Stimulated activated naive CD8-positive, alpha-beta T cell treated with anti-CD3 and anti-CD28 coated beads, Interleukin-15, amount 100 ng/mL, for 72 hours (primary cell): Measurements from ENCODE around the gene VPS13D.
"Not testable (repeated sequence)": the region's sequence is repeated elsewhere in the genome, so short reads cannot be mapped to it uniquely, and the experiment has no call there.

Experiments
- ATAC-seq: fragments of 150-1000 bp; cut with Tn5 transposase; 2 replicates; pipeline ENCODE4 v1.10.0; 2021; ENCODE audit warnings: mild to moderate bottlenecking, moderate library complexity
- DNase-seq, 2 donors: peaks; one replicate each; pipeline ENCODE4 v3.0.0; 2021 to 2022
- H3K27ac Mint-ChIP-seq, 2 donors: one replicate each; pipeline ENCODE4 v1.8.0; 2022; ENCODE audit warnings: mild to moderate bottlenecking in 2 of 2, mixed read lengths in 2 of 2, moderate library complexity in 2 of 2
- H3K27me3 Mint-ChIP-seq: one replicate; pipeline ENCODE4 v1.8.0; 2022; ENCODE audit warnings: mixed read lengths
- H3K4me1 Mint-ChIP-seq: one replicate; pipeline ENCODE4 v1.8.0; 2022; ENCODE audit warnings: mild to moderate bottlenecking, mixed read lengths
- H3K4me3 Mint-ChIP-seq, 2 donors: one replicate each; pipeline ENCODE4 v1.8.0; 2022; ENCODE audit warnings: mild to moderate bottlenecking in 2 of 2, mixed read lengths in 2 of 2, moderate library complexity in 1 of 2
- H3K9me3 Mint-ChIP-seq, 2 donors: one replicate each; pipeline ENCODE4 v1.8.0; 2022; ENCODE audit warnings: mixed read lengths in 2 of 2

The VPS13D gene

DNA sequence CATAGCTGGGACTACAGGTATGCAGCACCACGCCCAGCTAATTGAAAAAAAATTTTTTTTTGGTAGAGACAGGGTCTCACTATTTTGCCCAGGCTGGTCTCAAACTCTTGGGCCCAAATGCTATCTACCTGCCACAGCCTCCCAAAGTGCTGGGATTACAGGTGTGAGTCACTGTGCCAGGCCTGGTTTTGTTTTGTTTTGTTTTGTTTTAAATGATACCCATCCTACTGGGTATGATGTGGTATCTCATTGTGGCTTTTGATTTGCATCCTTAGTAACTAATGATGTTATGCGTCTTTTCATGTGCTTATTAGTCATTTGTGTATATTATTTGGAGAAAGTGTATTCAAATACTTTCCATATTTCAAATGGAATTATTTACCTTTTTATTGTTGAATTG lies 142.3 kb downstream of the VPS13D start:
- H3K4me3 Mint-ChIP-seq: no peak overlapping the region

GRCh38 chr1:12372761-12373160 lies 142.9 kb downstream of the VPS13D start:
- DNase-seq (no peak), ATAC-seq (no peak)
- H3K9me3 Mint-ChIP-seq: no peaks in the 10 kb centered on the region
- H3K27me3 Mint-ChIP-seq: no peaks in the 10 kb centered on the region
- H3K27ac Mint-ChIP-seq: no peak overlapping the region
- no peak overlapping the region for H3K4me3 Mint-ChIP-seq
- H3K4me1 Mint-ChIP-seq: peaks cover 8% of the 10 kb centered on the region

More for the DNA sequence above, 142.3 kb downstream of the VPS13D start:
- Mint-ChIP-seq H3K4me1 (peaks cover 8% of the 10 kb centered on the region), H3K27me3 (no peaks in the 10 kb centered on the region), H3K9me3 (no peaks in the 10 kb centered on the region), H3K27ac (no peak overlapping the region)
- peak; percentile 69 for ATAC-seq
- no peak for DNase-seq

GRCh38 chr1:12375133-12375829 lies 145.5 kb downstream of the VPS13D start:
- no peak overlapping the region for H3K27ac Mint-ChIP-seq
- ATAC-seq: no peak

GRCh38 chr1:12376236-12377045 lies 146.6 kb downstream of the VPS13D start:
- H3K4me3 Mint-ChIP-seq: no peak overlapping the region
- peaks cover 8% of the 10 kb centered on the region for H3K4me1 Mint-ChIP-seq
- no peaks in the 10 kb centered on the region for H3K27me3 Mint-ChIP-seq
- no peak overlapping the region for H3K27ac Mint-ChIP-seq
- H3K9me3 Mint-ChIP-seq: no peaks in the 10 kb centered on the region
- no peak for ATAC-seq
- no peak for DNase-seq

More at GRCh38 chr1:12375133-12375829, 145.5 kb downstream of the VPS13D start:
- Mint-ChIP-seq H3K9me3 (no peaks in the 10 kb centered on the region), H3K27me3 (no peaks in the 10 kb centered on the region), H3K4me3 (no peak overlapping the region), H3K4me1 (peaks cover 8% of the 10 kb centered on the region)
- no peak for DNase-seq

DNA sequence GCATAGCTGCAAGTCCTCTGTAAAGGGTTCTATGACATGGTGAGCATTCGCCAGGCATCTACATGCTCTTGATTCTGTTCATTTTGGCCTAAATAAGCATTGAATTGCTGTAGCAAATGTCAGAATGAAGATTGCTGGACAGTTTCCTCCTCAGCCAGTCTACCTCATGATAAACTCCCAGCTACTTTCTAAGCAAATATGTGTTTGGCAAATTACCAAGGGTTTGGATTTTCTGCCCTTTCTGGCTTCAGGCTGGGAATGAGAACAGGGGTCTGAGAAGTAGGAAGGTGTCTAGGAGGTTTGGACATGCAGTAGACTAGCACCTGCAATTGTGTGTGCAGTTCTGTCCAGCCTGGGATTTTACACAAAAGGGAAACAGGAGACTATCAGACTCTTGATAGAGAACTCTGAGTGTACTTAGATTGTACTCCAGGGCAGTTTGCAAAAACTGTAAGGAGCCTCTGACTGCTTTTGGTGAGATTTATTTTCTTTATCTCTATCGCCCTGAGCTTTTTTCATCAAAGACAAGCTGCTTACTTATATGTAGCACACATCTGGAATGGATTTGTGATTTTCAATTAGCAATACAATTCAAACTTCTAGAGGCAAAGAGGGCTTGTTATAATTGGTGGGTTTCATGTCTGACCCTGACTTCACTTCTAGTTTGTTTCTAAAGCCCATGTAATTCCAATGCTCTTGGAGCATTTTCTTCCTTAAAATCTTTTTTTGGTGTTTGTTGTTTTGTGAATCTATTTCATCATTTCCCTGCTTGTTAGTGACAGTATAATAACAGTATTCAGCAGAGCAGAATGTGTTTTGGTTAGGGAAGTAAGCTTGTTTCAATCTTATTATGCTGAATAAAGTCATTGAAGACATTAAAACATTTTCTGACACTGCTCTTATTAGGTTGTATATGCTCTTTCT lies 150.8 kb downstream of the VPS13D start:
- Mint-ChIP-seq H3K4me1 (peaks cover 39% of the 10 kb centered on the region), H3K4me3 (no peak overlapping the region), H3K27me3 (no peaks in the 10 kb centered on the region), H3K27ac (no peak overlapping the region), H3K9me3 (no peaks in the 10 kb centered on the region)
- ATAC-seq: no peak
- no peak for DNase-seq

- Mint-ChIP-seq H3K27ac (no peak overlapping the region), H3K4me1 (peaks cover 46% of the 10 kb centered on the region), H3K4me3 (no peak overlapping the region), H3K27me3 (no peaks in the 10 kb centered on the region), H3K9me3 (peaks cover 15 to 17% of the 10 kb centered on the region in 2 donors)
- DNase-seq (no peak), ATAC-seq (no peak)
These were observed 153.2 kb downstream of the VPS13D start for GRCh38 chr1:12383001-12383400.

DNA sequence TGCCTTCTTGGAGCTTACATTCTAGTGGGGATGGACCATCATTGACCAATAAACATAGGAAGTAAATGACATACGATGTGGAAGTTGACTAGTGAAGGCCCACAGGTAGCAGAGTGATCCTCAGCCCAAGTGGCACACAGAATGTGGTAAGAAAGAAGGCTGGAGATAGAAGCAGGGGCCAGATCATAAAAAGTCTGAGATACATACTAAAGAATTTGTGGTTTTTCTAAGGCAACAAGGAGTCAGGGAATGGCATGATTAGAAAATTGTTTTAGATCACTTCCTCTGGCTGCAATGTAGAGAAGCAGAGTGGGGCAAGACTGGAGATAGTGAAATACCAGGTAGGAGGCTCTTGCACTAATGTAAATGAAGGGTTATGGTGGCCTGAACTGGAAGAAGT lies 154.0 kb downstream of the VPS13D start:
- no peak for DNase-seq
- Mint-ChIP-seq H3K4me1 (peaks cover 46% of the 10 kb centered on the region), H3K4me3 (no peak overlapping the region), H3K27me3 (no peaks in the 10 kb centered on the region), H3K27ac (peak overlapping the region in 1 of 2 donors; percentile 60), H3K9me3 (peaks cover 18 to 22% of the 10 kb centered on the region in 2 donors)
- ATAC-seq: no peak

DNA sequence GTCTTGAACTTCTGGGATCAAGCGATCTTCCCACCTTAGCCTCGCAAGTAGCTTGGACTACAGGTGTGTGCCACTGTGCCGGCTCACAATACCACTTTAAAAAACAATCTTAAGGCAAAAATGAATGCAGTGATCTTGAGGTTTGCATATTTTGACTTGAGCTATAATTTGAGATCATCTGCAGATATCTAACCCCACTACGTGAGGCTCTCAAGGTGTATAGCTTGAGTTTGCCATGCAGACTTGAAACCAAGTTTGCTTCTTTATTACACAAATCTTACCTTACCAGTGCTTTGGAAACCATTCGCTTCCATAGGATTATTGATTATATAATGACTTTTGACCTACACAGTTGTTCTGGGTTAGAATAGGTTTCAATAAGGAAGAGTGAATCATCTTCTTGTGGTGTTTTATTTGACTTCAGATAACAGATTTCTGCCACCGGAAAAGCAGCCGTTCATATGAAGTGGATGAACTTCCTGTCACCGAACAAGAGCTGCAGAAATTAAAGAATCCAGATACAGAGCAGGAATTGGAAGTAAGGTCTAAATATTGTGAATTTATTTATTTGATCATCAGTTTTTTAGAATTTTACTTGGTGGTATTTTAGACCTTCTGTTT lies 155.1 kb downstream of the VPS13D start:
- peak overlapping the region in 1 of 2 donors; percentile 49 for H3K27ac Mint-ChIP-seq
- no peaks in the 10 kb centered on the region for H3K27me3 Mint-ChIP-seq
- peaks cover 46% of the 10 kb centered on the region for H3K4me1 Mint-ChIP-seq
- ATAC-seq (peak; percentile 80), DNase-seq (peak in 1 of 2 donors; percentile 20)
- H3K9me3 Mint-ChIP-seq: peaks cover 18 to 22% of the 10 kb centered on the region in 2 donors
- peak overlapping the region; percentile 52 to 55 for H3K4me3 Mint-ChIP-seq

DNA sequence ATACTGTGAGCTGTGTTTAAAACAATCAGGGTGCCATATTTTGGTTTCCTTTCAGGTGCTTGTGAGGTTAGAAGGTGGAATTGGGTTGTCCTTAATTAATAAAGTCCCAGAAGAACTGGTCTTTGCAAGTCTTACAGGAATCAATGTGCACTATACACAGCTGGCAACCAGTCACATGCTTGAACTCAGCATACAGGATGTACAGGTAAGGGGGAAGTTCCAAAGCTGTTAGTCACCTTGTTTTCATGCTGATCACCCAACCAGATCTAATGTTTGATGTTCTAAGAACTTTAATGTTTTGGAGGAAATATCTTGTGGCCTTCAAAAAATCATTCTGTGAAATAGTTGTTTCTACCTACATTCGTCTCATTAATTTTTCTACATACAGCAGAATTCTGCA lies 156.3 kb downstream of the VPS13D start:
- DNase-seq: no peak
- Mint-ChIP-seq H3K27me3 (no peaks in the 10 kb centered on the region), H3K4me3 (peak overlapping the region; percentile 52 to 68), H3K4me1 (peaks cover 52% of the 10 kb centered on the region), H3K9me3 (peaks cover 18 to 22% of the 10 kb centered on the region in 2 donors), H3K27ac (peak overlapping the region; percentile 75 to 89)
- ATAC-seq: peak; percentile 95

GRCh38 chr1:12387641-12388040 lies 157.8 kb downstream of the VPS13D start:
- no peak overlapping the region for H3K27ac Mint-ChIP-seq
- H3K27me3 Mint-ChIP-seq: no peaks in the 10 kb centered on the region
- peaks cover 51% of the 10 kb centered on the region for H3K4me1 Mint-ChIP-seq
- peaks cover 18 to 22% of the 10 kb centered on the region in 2 donors for H3K9me3 Mint-ChIP-seq
- no peak overlapping the region for H3K4me3 Mint-ChIP-seq
- no peak for ATAC-seq
- DNase-seq: no peak

DNA sequence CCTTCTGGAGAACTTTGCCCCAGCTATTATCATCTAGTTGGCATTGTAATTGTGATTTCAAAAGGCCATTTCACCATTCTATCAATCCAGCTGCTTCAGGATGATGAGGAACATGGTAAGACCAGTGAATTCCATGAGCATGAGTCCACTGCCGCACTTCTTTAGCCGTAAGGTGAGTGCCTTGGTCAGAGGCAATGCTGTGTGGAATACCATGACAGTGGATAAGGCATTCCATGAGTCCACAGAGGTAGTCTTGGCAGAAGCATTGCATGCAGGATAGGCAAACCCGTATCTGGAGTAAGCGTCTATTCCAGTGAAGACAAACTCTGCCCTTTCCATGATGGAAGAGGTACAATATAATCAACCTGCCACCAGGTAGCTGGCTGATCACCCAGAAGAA lies 160.5 kb downstream of the VPS13D start:
- ATAC-seq, H3K27me3 Mint-ChIP-seq, H3K4me3 Mint-ChIP-seq, DNase-seq, H3K27ac Mint-ChIP-seq: not testable (repeated sequence)
- peaks cover 18 to 22% of the 10 kb centered on the region in 2 donors for H3K9me3 Mint-ChIP-seq
- H3K4me1 Mint-ChIP-seq: peaks cover 25% of the 10 kb centered on the region

DNA sequence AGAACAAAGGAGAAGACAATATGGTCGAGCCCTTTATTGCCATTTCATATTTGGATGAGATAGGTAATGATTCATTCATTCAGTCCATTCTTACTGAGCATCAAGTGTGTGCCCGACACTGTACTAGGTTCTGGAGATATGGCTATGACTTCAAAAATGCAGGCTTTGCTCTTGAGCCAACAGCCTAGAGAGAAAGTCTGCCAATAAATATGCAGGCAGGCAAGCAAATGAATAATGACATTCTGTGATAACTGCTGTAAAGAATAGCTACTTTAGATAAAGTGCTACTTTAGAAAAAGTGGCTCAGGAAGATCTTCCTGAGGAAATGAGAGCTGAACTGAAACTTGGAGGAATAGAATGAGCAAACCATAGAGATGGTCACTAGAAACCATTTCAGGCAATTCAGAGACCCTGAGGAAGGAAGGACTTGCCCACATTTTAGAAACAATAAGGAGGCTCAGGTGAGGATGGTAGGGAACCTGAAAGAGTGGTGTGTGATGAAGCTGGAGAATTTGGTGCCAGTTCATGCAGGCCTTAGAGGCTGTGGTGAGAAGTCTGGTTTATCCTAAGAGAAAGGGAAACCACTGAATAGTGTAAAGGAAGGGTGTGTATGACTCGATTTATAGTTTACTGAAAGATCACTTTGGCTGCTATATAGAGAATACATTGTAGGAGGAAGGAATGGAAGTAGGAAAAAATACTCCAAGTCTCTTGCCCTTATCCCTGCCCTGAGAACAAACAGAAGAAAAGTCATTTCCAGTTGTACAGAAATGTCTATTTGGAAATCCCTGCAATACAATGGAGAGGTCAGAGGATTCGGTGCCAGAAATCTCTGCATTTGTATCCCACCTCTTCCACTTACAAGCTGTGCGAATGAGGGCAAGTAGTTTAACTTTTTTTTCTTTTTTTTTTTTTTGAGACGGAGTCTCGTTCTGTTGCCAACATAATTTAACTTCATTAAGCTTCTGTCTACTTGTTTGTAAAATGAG lies 167.9 kb downstream of the VPS13D start:
- Mint-ChIP-seq H3K4me3 (no peak overlapping the region), H3K27ac (peak overlapping the region in 1 of 2 donors; percentile 1), H3K9me3 (no peaks in the 10 kb centered on the region), H3K27me3 (no peaks in the 10 kb centered on the region), H3K4me1 (peaks cover 22% of the 10 kb centered on the region)
- ATAC-seq (peak; percentile 57), DNase-seq (no peak)

GRCh38 chr1:12398479-12398878 lies 168.6 kb downstream of the VPS13D start:
- Mint-ChIP-seq H3K27ac (no peak overlapping the region), H3K4me1 (peaks cover 22% of the 10 kb centered on the region), H3K4me3 (no peak overlapping the region), H3K9me3 (no peaks in the 10 kb centered on the region), H3K27me3 (no peaks in the 10 kb centered on the region)
- ATAC-seq (no peak), DNase-seq (no peak)
